MM.1S (cell line): ENCODE results near the gene CHN1.

Experiments used
- CTCF ChIP-seq: fragments of 300-600 bp; sonication (generic); IDR thresholded peaks from 2 replicates; pipeline ENCODE4 v1.5.1; 2016; ENCODE audit warnings: antibody characterized with exemption, low read length, mixed read lengths
- EZH2 ChIP-seq: fragments of 300-600 bp; sonication (generic); optimal IDR thresholded peaks from 2 replicates; pipeline ENCODE3; 2017; ENCODE audit warnings: low read depth, mild to moderate bottlenecking, antibody characterized with exemption, low read length, mixed read lengths
- EZH2phosphoT487 ChIP-seq: fragments of 300-600 bp; sonication (generic); IDR thresholded peaks from 2 replicates; pipeline ENCODE4 v1.6.1; 2018; ENCODE audit warnings: antibody characterized with exemption, low read length

GRCh38 chr2:174888146-174888545 is 117.0 kb downstream of the CHN1 start:
- TF ChIP-seq CTCF (no peak), EZH2 (no peak), EZH2phosphoT487 (no peak)
